B cell (primary cell): ENCODE measurements around the gene MAPKAP1. TPM values are rescaled to one million over a fixed set of nuclear protein-coding genes. Genes with fewer than 3 reads are reported as not detected.

Experiments
- ATAC-seq: fragments of 200-7000 bp; cut with Tn5 transposase; one replicate; pipeline ENCODE4 v1.10.0; 2021; ENCODE audit warnings: low read depth, mild to moderate bottlenecking, moderate number of reproducible peaks, moderate library complexity
- CTCF ChIA-PET: fragments of 350-600 bp; sonication (Branson Sonifier 250); formaldehyde crosslinking; loops from one replicate; lab custom pipeline; 2021; ENCODE audit warnings: antibody characterized with exemption, inconsistent platforms; lab: Charles Lee
- POLR2A ChIA-PET: fragments of 350-600 bp; sonication (Branson Sonifier 250); formaldehyde crosslinking; loops from one replicate; lab custom pipeline; 2021; ENCODE audit warnings: antibody characterized with exemption; lab: Charles Lee
- DNase-seq: peaks from one replicate; pipeline ENCODE4 v3.0.0; 2013
- H2AFZ ChIP-seq: 2 replicates; pipeline ENCODE4 v1.6.1; 2012; ENCODE audit warnings: mild to moderate bottlenecking, low read depth, low read length; ENCODE audit not compliant: insufficient read depth, poor library complexity, severe bottlenecking
- H3K27ac ChIP-seq, 2 donors: 1 replicate in 1 of 2; 2 replicates in 1 of 2; pipeline ENCODE4 v1.5.1; 2012 to 2013; ENCODE audit warnings: low read length in 2 of 2, mild to moderate bottlenecking in 2 of 2, moderate library complexity in 1 of 2
- H3K27me3 ChIP-seq, 4 experiments: fragments of 200-600 bp in 1 of 4; sonication (generic) in 1 of 4; replicated peaks in 1 of 4; 1 replicate in 2 of 4; 2 replicates in 2 of 4; pipeline versions ENCODE4 v1.6.1 to v1.7.0; 2013 to 2016; ENCODE audit warnings: low read length in 3 of 4, mild to moderate bottlenecking in 2 of 4, mixed read lengths in 1 of 4, moderate library complexity in 1 of 4; ENCODE audit not compliant: insufficient read depth in 4 of 4, control insufficient read depth in 3 of 4; ENCODE audit errors: control extremely low read depth in 1 of 4
- H3K36me3 ChIP-seq, 2 experiments: replicated peaks in 1 of 2; 1 replicate in 1 of 2; 2 replicates in 1 of 2; pipeline versions ENCODE4 v1.6.1 to v1.7.1; 2013; ENCODE audit warnings: low read length in 1 of 2; ENCODE audit not compliant: insufficient read depth in 2 of 2, control insufficient read depth in 1 of 2; ENCODE audit errors: control extremely low read depth in 1 of 2, extremely low read depth in 1 of 2
- H3K4me1 ChIP-seq, 2 donors: fragments of 200-600 bp in 1 of 2; sonication (generic) in 1 of 2; 1 replicate in 1 of 2; 2 replicates in 1 of 2; pipeline versions ENCODE4 v1.5.1 to v1.6.1; 2013 to 2017; ENCODE audit warnings: low read length in 2 of 2; ENCODE audit not compliant: control insufficient read depth in 2 of 2, insufficient read depth in 2 of 2
- H3K4me2 ChIP-seq: replicated peaks from 2 replicates; pipeline ENCODE3; 2012; ENCODE audit warnings: mild to moderate bottlenecking, low read depth, low read length; ENCODE audit not compliant: poor library complexity, severe bottlenecking
- H3K4me3 ChIP-seq, 5 experiments: fragments of 200-600 bp in 1 of 5; sonication (generic) in 1 of 5; 1 replicate in 3 of 5; 2 replicates in 2 of 5; pipeline versions ENCODE4 v1.5.1 to v1.7.0; 2011 to 2016; ENCODE audit warnings: low read length in 4 of 5, mild to moderate bottlenecking in 4 of 5, low read depth in 2 of 5, control low read depth in 1 of 5, moderate library complexity in 1 of 5; ENCODE audit not compliant: insufficient read depth in 1 of 5; ENCODE audit errors: control extremely low read depth in 1 of 5, extremely low read depth in 1 of 5
- H3K79me2 ChIP-seq: fragments of 200-600 bp; sonication (generic); one replicate; pipeline ENCODE4 v1.6.0; 2016; ENCODE audit warnings: low read length; ENCODE audit not compliant: control insufficient read depth, insufficient read depth
- H3K9ac ChIP-seq: fragments of 200-600 bp; sonication (generic); 2 replicates; pipeline ENCODE4 v1.6.1; 2017; ENCODE audit warnings: mild to moderate bottlenecking, low read length, moderate library complexity
- H3K9me3 ChIP-seq, 3 donors: one replicate each; pipeline versions ENCODE4 v1.6.1 to v1.7.1; 2013; ENCODE audit warnings: low read length in 2 of 3; ENCODE audit not compliant: control insufficient read depth in 2 of 3, insufficient read depth in 1 of 3; ENCODE audit errors: control extremely low read depth in 1 of 3
- H4K20me1 ChIP-seq: 2 replicates; pipeline ENCODE4 v1.6.0; 2012; ENCODE audit warnings: mild to moderate bottlenecking, low read length; ENCODE audit not compliant: insufficient read depth, control insufficient read depth, poor library complexity, severe bottlenecking
- H3K27ac Mint-ChIP-seq: one replicate; pipeline ENCODE4 v1.8.0; 2021; ENCODE audit warnings: mixed read lengths
- H3K27me3 Mint-ChIP-seq: one replicate; pipeline ENCODE4 v1.8.0; 2021; ENCODE audit warnings: mixed read lengths
- H3K4me1 Mint-ChIP-seq: one replicate; pipeline ENCODE4 v1.8.0; 2021; ENCODE audit warnings: mixed read lengths
- H3K4me3 Mint-ChIP-seq: one replicate; pipeline ENCODE4 v1.8.0; 2021; ENCODE audit warnings: mixed read lengths
- H3K9me3 Mint-ChIP-seq: one replicate; pipeline ENCODE4 v1.8.0; 2022; ENCODE audit warnings: mixed read lengths; ENCODE audit not compliant: insufficient read depth
- CTCF ChIP-seq: fragments of 200-600 bp; IDR thresholded peaks from one replicate; pipeline ENCODE4 v1.8.0; 2022; ENCODE audit warnings: antibody characterized with exemption, mild to moderate bottlenecking
- EZH2 ChIP-seq: IDR thresholded peaks from 2 replicates; pipeline ENCODE4 v1.6.1; 2012; ENCODE audit warnings: borderline replicate concordance, low read depth, mild to moderate bottlenecking, moderate library complexity, low read length; ENCODE audit not compliant: insufficient read depth, poor library complexity, severe bottlenecking
- WGBS: methylation state at CpG from one replicate; pipeline ENCODE4 v1.1.5; 2013; ENCODE audit warnings: missing lambda C conversion rate; ENCODE audit not compliant: insufficient coverage; 5-methylcytosine and 5-hydroxymethylcytosine counted together
- intact Hi-C: fragments of 100-400 bp; cut with micrococcal nuclease; formaldehyde crosslinking; loops from one replicate; pipeline ENCODE4 v1.10.0; 2022
- polyA plus RNA-seq: library from polyadenylated mRNA; depleted of rRNA; stranded (reverse); fragments of >200 nt; gene quantifications from 2 replicates; pipeline ENCODE4 v1.2.3, GENCODE V29; 2012
- total RNA-seq, 2 donors: library from RNA; stranded (reverse); fragments of 120-200 nt in 1 of 2; gene quantifications; 1 replicate in 1 of 2; 2 replicates in 1 of 2; pipeline versions ENCODE4 v1.2.3 to v1.2.4, GENCODE V29; 2013 to 2022

The MAPKAP1 gene
- total and polyA plus RNA-seq, 2 donors (not counting 1 experiment from before 2014, with no cell fraction given) = 51.6 to 62.4 TPM

GRCh38 chr9:125594223-125594610 is 112.8 kb downstream of the MAPKAP1 start:
- ATAC-seq (no peak), DNase-seq (no peak)
- WGBS = 94% methylated on average over 2 of the region's 3 CpGs
- no peak overlapping the region for H3K9ac ChIP-seq
- H3K4me2 ChIP-seq = no peak overlapping the region
- intact Hi-C loops = no loop called here
- H3K4me1 ChIP-seq = peaks cover 0 to 3% of the 10 kb centered on the region in 2 donors
- H4K20me1 ChIP-seq = peaks cover 28% of the 10 kb centered on the region
- CTCF ChIA-PET = interaction anchor here (1.2 kb wide), 1 partner anchor 36 kb away, joined by 4 read pairs; no protein-coding TSS in a partner anchor
- H3K4me3 ChIP-seq = no peak overlapping the region
- Mint-ChIP-seq H3K4me3 (no peak overlapping the region), H3K9me3 (no peaks in the 10 kb centered on the region), H3K27ac (no peak overlapping the region), H3K4me1 (peaks cover 22% of the 10 kb centered on the region), H3K27me3 (no peaks in the 10 kb centered on the region)
- POLR2A ChIA-PET = no interaction called here
- H3K36me3 ChIP-seq = peaks cover 0 to 1% of the 10 kb centered on the region in 2 experiments
- H2AFZ ChIP-seq = no peak overlapping the region
- peaks cover 56% of the 10 kb centered on the region for H3K79me2 ChIP-seq
- no peaks in the 10 kb centered on the region for H3K9me3 ChIP-seq
- no peak for TF ChIP-seq CTCF
- TF ChIP-seq EZH2 = no peak
- no peaks in the 10 kb centered on the region for H3K27me3 ChIP-seq
- H3K27ac ChIP-seq = no peak overlapping the region

- DNase-seq (no peak), ATAC-seq (no peak)
- H3K36me3 ChIP-seq = no peaks in the 10 kb centered on the region
- peaks cover 34% of the 10 kb centered on the region for H4K20me1 ChIP-seq
- peaks cover 0 to 3% of the 10 kb centered on the region in 2 donors for H3K4me1 ChIP-seq
- no peak overlapping the region for H3K4me2 ChIP-seq
- intact Hi-C loops = no loop called here
- TF ChIP-seq EZH2 (no peak), CTCF (no peak)
- no peak overlapping the region for H3K27ac Mint-ChIP-seq
- no peaks in the 10 kb centered on the region for H3K9me3 ChIP-seq
- peaks cover 59% of the 10 kb centered on the region for H3K79me2 ChIP-seq
- H3K9me3 Mint-ChIP-seq = no peaks in the 10 kb centered on the region
- H3K9ac ChIP-seq = no peak overlapping the region
- CTCF ChIA-PET = no interaction called here
- 82% methylated on average over 5 of the region's 6 CpGs for WGBS
- H3K4me3 Mint-ChIP-seq = no peak overlapping the region
- H3K27me3 Mint-ChIP-seq = no peaks in the 10 kb centered on the region
- peaks cover 24% of the 10 kb centered on the region for H3K4me1 Mint-ChIP-seq
- POLR2A ChIA-PET = no interaction called here
- H2AFZ ChIP-seq = no peak overlapping the region
- H3K27me3 ChIP-seq = no peaks in the 10 kb centered on the region
- H3K4me3 ChIP-seq = no peak overlapping the region
- no peak overlapping the region for H3K27ac ChIP-seq
Measured at GRCh38 chr9:125593581-125594222, 113.3 kb downstream of the MAPKAP1 start.
